ENCODE measurements around the gene PGM1.

GRCh38 chr1:63592536-63593302 lies 492 bp upstream of the PGM1 start:
- no peak for TF ChIP-seq EZH2phosphoT487 (IDR thresholded peaks at IDR 0.05; ENCODE audit: insufficient read depth, low read depth)
- no peak for TF ChIP-seq EZH2 (IDR thresholded peaks at IDR 0.05; ENCODE audit: insufficient read depth, poor library complexity, severe bottlenecking)
